Measurements from ENCODE around the gene SRRM1. TPM values are rescaled to one million over a fixed set of nuclear protein-coding genes. Genes with fewer than 3 reads are reported as not detected.
A peak's percentile ranks its signal among the peaks of the same experiment; 100 is the strongest.

The SRRM1 gene
- total and polyA plus RNA-seq, 9 of the 15 experiments (the other 6 are each of a cell fraction or from before 2014, with no cell fraction given) = 54.5 to 268 (median 115) TPM

GRCh38 chr1:24705260-24706073 lies 62.4 kb downstream of the SRRM1 start (continued):
- no peak for TF ChIP-seq CREB5 (CRISPR knock-in tag; IDR thresholded peaks at IDR 0.05)
- no peak for TF ChIP-seq ZKSCAN3 (CRISPR knock-in tag; IDR thresholded peaks at IDR 0.05)
- no peak for TF ChIP-seq ZNF511 (CRISPR knock-in tag; IDR thresholded peaks at IDR 0.05)
- peak in 1 of 2 experiments; percentile 58; a peak in 1 of 4 replicates for TF ChIP-seq HDAC1 (IDR thresholded peaks at IDR 0.05)
- no peak for TF ChIP-seq EWSR1 (IDR thresholded peaks at IDR 0.05; ENCODE audit: borderline replicate concordance, low read depth, partially characterized antibody)
- no peak for TF ChIP-seq HMG20A (CRISPR knock-in tag; conservative IDR thresholded peaks at IDR 0.05)
- TF ChIP-seq ETS2 (tag; IDR thresholded peaks at IDR 0.05; ENCODE audit: borderline replicate concordance, poor library complexity, severe bottlenecking) = no peak
- TF ChIP-seq FOXK2 (conservative IDR thresholded peaks at IDR 0.05 in 1 of 2, IDR thresholded peaks at IDR 0.05 in 1 of 2; ENCODE audit: low read depth in 2 of 2) = peak in 1 of 2 experiments; percentile 36; a peak in 1 of 4 replicates
- TF ChIP-seq TFAP4 (CRISPR knock-in tag; IDR thresholded peaks at IDR 0.05; ENCODE audit: borderline replicate concordance) = no peak; the same call in 1 of the 2 replicates
- TF ChIP-seq HMG20B (CRISPR knock-in tag; IDR thresholded peaks at IDR 0.05) = no peak
- no peak for TF ChIP-seq MAFK (IDR thresholded peaks at IDR 0.05; ENCODE audit: low read length)
- peak; percentile 32 for TF ChIP-seq POLR2B (IDR thresholded peaks at IDR 0.05; ENCODE audit: low read depth, partially characterized antibody)
- no peak for TF ChIP-seq ZNF143 (CRISPR knock-in tag; IDR thresholded peaks at IDR 0.05)
- no peak for TF ChIP-seq TRIM24 (IDR thresholded peaks at IDR 0.05)
- 0 out of 2 replicates have a peak, but pooled peaks have one; percentile 7 for TF ChIP-seq MYNN (IDR thresholded peaks at IDR 0.05)
- TF ChIP-seq MYNN (CRISPR knock-in tag; IDR thresholded peaks at IDR 0.05) = no peak
- TF ChIP-seq ASH1L (IDR thresholded peaks at IDR 0.05; ENCODE audit: borderline replicate concordance, low read depth, partially characterized antibody) = peak; percentile 81
- no peak for TF ChIP-seq ZNF23 (CRISPR knock-in tag; IDR thresholded peaks at IDR 0.05)
- TF ChIP-seq FOS (IDR thresholded peaks at IDR 0.05; ENCODE audit: extremely low read depth, insufficient read length) = peak; percentile 80
- no peak for TF ChIP-seq CREBBP (IDR thresholded peaks at IDR 0.05; ENCODE audit: low read depth, low read length)
